HG03520 (cell line): ENCODE data around the gene COL4A4.
"Not testable (repeated sequence)": the region's sequence is repeated elsewhere in the genome, so short reads cannot be mapped to it uniquely, and the experiment has no call there.

Experiments
- ATAC-seq: cut with Tn5 transposase; IDR thresholded peaks from one replicate; pipeline ENCODE4 v1.9.1; 2021; ENCODE audit warnings: mild to moderate bottlenecking, moderate library complexity; ENCODE audit not compliant: unreplicated experiment

The COL4A4 gene

DNA sequence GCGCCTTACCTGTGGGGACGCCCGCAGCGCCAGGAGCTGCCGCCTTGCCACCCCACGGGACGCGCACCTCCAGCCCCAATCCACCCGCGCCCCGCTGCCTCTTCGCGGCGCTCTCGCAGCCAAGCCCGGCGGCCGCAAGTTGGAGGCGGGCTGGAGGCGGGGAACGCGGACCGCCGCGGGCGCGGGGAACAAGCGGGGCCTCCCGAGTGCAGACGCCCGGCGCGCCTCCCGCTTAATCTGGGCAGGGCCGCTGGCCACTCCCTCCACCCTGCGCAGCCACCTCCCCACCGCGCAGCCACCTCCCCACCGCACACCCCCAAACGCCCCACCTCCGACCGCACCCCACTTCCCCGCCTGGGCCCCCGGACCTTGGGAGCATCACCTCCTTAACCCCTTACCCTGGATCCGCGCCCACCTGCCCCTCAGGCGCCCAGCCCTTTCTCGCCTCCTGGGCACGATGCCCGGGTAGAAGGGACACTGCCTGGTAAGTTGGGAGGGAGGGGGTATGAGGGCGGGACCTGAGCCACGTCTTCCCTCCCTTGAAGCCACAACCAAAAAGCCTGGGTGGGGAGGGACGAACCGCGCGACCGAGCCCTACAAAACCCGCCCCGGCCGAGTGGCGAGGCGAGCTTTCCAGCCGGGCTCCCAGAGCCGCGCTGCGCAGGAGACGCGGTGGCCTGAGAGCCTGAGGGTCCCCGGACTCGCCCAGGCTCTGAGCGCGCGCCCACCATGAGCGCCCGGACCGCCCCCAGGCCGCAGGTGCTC, at the start of gene COL4A4, which contains the start of gene COL4A3:
COL4A4 (minus strand) TSS at position 208 of the 765 bp plus-strand sequence. CDS start 16,722 bp downstream, outside the sequence.
COL4A3 (plus strand) TSS at position 627 of the 765 bp plus-strand sequence; CDS start at position 730, 103 bp downstream.
- ATAC-seq, result peak; percentile 59

DNA sequence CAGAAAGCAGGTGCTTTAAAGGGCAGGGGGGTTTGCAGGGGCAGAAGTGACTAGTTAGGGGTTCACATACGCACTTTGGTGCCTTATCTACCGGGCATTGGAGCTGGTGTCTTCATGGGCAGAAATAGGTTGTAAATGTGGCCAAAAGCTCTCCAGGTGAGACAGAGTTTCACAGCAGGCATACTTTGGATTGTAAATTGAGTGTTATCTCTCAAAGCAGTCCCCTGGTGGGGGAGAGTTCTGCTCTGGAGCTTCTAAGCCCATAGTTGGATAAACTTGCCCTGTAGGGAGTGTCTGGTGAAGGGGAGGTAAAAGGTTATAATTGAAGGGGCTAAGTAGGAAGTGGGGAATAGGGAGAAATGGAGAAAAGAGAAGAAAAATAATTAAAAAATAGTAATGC, 43.6 kb upstream of the COL4A4 start:
- ATAC-seq, result no peak

DNA sequence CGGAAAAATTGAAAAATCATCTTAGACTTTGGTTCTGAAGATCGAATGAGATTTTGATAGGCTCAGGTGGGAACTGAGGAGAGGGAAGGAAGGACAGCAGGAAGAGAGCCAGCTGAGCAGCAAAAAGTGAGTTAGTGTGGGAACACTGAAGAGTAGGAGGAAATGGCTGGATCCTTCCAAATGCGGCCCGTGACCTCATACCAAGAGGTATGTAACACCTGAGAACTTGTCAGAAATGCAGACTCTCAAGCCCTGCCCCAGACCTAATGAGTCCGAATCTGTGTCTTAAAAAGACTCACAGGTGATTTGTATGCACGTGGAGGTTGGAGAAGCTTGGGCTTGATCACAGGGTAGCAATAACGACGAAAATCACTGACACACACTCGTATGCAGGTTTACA, 42.4 kb upstream of the COL4A4 start:
- no peak for ATAC-seq

DNA sequence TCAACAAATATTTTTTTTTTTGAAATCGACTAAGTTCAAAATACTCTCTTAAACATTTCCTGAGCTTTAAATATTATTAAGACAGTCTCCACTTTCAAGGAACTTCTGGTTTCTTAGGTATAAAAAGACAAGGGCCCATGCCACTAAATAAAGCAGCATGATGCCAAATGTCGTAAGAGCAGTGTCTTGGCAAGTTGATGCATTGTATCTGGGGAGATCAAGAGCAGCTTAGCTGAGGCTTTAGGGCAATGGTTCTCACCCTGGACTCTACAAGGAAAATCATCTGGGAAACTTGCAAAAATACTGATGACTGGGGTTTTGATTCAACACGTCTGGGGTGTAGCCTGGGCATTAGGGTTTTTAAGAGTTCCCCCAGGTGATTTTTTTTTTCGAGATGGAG, 41.7 kb upstream of the COL4A4 start:
- ATAC-seq, result no peak

DNA sequence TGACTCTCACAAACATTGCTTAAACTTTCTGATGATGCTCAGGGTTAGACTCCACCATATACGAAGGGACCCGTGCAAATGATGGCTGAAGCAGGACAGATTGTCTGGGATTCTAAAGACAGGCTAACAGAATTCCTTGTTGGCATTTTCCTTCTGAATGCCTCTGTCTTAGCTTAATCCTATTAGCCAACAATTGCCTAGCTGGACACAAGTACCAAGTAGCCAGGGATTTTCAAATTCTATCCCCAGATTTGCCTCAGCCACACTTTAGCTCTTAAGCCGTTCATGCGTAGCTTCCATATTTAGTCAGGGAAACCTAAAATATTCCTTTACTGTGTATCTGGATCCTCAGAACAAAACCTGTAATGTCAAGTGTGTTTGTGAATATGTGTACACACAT, 40.4 kb upstream of the COL4A4 start:
- ATAC-seq, result no peak

DNA sequence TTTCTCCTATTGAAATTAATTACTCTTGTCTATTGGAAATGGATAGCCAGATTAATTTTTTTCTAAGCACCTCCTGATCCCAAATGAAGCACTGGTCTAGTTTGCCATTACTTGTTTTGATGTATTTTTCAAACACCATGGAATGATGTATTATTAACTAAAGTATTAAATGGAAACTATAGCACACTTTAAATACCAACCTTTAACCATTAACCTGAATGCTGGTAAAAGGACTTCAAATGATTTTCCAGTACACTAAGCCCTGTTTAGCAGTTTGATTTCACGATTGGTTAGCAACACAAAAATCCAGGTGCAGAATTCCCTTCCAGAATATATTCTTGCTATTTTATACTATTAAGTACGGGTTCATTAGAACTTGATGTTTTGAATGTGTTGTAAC, 37.8 kb upstream of the COL4A4 start:
- no peak for ATAC-seq

DNA sequence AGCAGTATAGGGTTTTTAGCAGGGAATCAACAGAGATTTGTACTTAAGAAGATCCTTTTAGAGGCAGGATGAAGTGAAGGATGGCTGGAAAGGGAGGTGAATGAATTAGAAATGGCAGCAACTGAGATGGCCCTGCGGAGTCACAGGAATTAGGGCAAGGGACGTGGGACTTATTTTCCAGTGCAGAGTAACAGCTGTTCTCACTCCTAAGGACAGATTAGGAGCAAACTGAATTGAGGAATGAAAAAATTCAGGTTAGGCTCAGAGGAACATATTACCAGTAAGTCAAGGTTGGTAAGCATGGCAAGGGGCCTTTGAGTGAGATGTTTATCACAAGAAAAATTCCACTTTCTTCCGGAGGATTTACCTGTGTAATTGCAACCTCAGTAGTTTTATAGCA, 34.9 kb upstream of the COL4A4 start:
- ATAC-seq, result no peak

DNA sequence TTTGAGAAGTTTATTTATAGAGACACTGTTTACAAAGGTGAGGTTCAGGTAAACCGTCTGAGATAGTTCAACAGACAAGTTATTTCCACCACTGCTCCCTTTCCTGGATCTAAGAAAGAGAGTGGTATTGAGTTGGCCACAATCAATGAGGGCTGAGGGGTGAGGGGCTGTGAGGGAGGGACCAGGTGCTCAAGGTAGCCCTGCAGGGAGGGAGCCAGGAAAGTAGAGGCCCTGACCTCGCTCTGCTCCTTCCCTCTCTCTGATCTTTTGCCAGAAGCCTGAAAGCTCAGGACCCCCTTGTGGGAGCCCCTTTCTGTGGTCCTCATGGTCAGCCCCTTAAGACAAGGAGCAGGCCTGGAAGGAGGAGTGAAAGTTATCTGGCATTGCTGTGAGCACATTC, 30.2 kb upstream of the COL4A4 start:
- no peak for ATAC-seq

DNA sequence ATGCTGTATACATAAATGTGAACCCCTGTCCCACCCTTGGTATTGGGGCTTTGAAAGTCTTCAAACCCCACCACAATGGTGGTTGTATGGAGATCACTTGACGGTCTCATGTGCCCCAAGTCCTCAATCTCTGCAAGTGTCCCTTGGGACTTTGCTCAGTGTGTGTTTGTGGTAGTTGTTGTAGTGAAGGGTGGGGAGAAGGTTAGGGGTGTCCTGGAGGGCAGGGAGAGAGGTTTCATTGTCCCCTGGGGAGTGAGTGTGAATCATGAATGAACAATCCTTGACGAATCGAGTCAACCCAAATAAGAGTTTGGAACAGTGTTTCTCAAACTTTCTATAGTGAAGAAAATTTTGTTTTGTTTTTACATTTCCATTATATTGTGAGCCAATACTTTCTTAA, 28.5 kb upstream of the COL4A4 start:
- no peak for ATAC-seq

DNA sequence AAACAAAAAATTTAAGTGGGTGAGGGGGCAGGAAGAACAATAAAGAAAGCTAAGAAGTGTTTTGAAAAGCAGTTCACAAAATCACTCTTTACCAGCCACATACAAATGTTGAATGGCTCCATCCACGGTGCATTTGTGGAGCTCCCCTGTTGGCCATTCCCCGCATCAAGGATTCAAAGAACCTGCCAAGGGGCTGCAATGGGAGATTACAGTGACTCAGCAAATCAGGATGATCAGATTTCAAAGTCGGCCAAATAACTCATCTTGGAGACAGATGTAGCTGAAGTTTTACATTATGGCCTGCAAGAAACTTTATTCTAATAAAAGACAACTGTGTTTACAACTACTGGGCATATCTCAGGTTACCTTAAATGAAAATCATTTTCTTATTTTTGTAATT, 27.4 kb upstream of the COL4A4 start:
- no peak for ATAC-seq

DNA sequence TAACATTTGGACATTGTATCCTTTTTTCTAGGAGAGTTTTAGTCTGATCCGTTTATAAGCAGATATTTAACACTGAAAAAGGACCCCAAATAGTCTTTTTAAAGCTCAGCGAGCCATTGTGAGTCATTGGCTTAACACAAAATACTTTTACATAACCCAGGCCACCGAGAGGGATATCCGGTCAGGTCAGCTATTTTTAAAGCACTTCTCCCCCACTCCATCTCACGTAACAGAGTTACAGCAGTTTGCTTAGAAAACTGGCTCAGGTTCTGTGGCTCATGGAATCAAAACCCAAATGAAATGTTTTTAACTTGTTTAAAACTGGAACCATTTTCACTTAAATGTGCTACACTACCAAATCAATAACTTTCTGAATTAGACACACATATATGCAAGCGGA, 24.3 kb upstream of the COL4A4 start:
- peak; percentile 71 for ATAC-seq

DNA sequence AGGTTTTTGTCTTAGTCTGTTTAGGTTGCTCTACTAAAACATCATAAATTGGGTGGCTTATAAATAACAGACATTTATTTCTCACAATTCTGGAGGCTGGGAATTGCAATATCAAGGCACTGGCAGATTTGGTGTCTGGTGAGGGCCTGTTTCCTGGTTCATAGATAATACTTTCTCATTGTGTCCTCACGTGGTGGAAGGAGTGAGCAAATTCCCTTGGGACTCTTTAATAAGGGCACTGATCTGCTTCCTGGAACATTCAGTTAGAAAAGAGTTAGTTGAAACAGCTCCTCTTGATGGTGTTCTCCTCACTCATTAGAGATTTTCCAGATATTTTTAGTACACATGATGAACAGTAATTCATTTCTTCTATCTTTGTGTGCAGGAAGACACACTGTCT, 22.7 kb upstream of the COL4A4 start:
- ATAC-seq, result no peak

DNA sequence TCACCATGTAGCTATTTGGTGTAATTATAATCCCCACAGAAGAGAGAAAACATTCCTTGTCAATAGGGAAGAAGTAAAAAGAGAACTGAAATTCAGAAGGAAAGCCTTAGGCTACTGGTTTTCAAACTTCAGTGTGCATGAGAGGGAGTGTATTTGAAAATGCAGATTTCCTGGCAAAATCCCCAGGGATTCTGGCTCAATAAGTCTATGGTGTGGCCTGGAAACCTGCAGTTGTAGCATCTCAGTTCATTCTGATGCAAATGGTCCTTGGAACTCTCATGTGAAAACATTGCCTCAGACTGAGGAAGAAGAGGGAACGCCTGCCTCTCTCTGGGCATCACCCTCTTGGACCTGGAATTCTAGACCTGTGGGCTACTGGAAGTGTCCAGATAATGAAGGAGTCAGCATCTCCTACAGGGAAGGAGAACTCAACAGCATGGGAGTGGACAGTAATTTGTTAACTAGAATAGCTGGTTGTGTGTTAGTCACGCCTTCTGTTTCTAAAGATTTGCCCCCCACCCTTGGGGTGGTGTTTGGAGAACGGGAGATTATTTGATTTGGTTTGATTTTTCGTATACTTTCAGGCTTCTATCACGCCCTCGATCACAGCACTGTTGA, 21.7 kb upstream of the COL4A4 start:
- ATAC-seq, result no peak

DNA sequence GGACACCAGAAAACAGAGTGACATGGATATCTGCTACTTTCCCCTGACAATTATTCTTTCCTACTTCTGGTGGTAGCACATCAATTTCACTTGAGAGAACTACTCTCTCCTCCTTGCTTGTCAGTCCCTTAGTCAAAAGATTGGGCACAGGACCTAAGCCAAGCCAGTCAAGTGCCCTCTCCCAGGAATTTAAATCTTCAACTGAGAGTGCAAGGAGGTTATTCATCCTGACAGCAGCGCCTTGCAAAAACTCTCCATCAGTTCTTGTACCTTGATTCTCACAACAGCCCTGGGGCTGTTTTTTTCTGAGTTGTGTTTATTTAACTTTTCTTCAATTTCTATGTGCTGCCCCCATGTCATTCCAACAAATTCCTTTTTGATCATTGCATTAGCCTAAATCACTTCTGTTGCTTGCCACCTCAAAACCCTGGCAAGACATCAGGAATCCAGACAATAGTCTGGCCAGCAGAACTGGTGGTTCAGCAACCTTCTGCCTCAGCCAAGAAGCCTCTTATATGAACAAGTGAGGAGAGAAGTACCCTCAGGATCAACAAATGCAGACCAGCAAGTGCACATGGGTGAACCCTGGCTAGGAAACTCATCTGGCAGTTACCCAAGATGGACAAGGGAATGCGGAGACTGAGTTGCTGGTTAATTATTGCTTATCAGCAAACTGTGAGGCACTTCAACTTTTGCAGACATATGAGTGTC, 19.8 kb upstream of the COL4A4 start:
- ATAC-seq, result no peak

DNA sequence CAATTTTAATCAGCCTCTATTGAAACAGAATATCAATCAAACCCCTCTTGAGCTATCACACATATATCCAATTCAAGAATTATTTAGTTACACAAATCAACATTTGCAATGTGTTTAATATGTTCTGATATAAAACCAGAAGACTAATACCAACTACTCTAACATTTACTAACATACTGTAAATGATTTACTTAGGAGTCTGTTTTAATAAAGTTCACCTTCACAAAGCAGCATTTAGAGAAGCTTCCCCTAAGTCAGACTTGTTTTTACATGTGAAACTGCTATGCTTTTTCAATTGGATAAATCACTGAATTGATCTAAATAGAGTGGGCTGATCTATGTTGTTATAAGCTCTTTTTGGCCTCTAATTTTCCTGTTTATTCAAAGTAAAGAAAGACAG, 18.8 kb upstream of the COL4A4 start:
- ATAC-seq, result no peak

DNA sequence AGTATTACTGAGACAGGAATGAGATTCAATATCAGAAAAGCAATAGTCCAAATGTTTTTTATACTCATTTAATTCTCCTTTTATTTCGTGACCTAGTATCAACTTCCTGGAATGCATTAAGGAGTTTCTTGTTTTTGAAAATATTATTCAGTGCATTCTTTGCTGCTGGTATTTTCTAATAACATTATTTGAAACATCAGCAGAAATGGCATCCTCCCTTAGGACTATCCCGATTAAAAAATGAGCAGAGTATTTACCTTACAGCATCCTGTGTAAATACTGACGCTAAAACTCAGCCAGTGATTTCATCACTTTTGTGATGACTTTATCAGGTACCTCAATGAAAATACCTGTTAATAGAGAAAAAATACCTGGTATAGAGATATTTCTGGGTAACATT, 16.8 kb upstream of the COL4A4 start:
- ATAC-seq, result no peak

DNA sequence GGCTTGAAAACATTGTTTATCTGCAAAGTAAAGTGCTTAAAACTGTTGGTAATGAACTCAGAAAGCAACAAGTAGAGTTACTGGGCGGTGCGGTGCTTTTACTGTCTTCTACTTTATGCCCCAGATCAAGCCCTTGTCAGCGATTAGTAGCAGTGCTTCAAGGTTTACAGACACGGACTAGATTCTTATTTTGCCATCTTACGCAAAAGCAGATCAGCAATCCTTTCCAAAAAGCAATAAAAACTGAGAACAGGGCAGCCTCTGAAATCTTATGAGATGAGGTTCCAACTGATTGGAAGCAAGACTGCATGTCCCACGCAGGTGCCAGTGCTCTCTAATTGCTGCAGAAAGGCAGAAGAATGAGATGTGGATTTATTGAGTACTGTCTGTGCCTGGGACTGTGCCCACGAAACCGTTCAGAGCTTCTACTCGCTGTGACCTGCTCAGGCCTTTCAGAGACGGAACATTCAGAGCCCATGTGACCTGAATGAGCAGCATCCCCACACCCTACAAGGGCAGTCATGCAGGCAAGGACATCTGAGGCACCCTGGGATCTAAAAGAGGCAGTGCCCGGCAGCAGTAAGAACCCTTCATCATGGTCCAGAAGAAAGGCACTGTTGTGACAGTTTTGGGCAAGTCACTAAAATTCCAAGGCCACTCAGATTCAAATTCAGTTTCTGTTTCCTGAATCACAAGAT, 16.1 kb upstream of the COL4A4 start:
- ATAC-seq, result no peak

DNA sequence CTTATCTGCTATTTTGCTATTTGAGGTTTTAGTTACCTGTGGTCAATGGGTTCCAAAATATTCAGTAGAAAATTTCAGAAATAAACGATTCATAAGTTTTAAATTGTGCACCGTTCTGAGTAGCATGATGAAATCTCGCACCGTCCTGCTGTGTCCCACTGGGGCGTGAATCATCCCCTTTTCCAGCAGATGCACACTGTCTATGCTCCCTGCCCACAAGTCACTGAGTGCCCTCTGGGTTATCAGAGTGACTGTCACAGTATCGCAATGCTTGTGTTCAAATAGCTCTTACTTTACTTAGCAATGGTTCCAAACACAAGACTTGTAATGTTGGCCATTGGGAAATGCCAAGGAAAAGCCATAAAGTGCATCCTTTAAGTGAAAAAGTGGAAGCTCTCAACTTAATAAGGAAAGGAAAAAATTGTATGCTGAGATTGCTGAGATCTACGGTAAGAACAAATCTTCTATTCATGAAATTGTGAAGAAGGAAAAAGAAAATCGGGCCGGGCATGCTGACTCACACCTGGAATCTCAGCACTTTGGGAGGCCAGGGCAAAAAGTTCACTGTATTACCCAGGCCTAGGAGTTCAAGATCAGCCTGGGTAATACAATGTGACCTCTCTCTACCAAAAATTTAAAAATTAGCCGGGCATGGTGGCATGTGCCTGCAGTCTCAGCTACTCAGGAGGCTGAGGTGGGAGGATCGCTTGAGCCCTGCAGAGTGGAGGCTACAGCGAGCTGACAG, 13.8 kb upstream of the COL4A4 start:
- ATAC-seq, result no peak

DNA sequence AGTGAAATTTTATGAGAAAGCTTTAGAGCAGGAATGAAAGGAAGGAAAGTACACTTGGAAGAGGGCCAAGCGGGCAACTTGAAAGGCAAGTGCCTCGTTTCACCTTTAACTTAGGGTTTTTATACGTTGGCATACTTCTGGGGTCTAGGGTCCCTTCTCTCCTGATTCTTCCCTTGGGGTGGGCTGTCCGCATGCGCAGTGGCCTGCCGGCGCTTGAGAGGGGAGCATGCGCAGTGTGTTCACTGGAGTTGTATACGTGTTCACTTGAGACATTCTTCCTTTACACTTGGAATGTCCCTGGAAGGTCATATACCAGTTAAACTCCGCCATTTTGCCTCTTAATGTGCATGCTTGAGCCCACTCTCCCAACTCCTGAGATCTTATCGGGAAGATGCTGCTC, 7.8 kb upstream of the COL4A4 start:
- not testable (repeated sequence) for ATAC-seq

DNA sequence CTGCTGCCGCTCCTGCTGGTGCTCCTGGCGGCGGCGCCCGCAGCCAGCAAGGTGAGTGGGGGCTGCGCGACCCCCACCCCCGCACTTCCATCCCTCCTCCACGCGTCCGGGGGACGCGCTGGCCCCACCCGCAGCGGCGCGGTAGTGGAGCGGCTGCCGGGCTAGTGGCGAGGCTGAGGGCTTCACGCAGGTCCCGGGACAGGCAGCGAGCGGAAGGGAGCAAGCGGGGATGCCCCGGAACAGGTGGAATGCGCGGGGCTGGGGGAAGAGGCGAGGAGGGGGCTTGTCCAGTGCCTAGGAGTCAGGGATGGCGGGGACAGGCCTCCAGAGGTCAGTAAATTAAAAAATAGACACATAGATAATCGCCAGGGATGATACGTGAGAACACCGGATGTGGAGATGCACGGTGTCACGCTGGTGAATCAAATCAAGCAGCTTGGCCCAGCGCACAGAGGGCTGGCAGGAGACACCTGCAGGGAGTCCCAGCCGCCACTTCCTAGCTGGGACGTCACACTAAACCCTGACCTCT, 822 bp upstream of the COL4A4 start:
- peak; percentile 57 for ATAC-seq
